Measurements from ENCODE around the gene JMJD8. TPM values are rescaled to one million over a fixed set of nuclear protein-coding genes. Genes with fewer than 3 reads are reported as not detected.

Gene JMJD8
- total RNA-seq, 1 donor from 2014 or later = 64.5 TPM

- Mint-ChIP-seq H3K27me3 (ENCODE audit: low read depth) (peaks cover 6% of the 10 kb centered on the region), H3K4me3 (peak overlapping the region; percentile 41), H3K4me1 (no peaks in the 10 kb centered on the region), H3K27ac (ENCODE audit: unreplicated experiment) (no peak overlapping the region), H3K36me3 (ENCODE audit: low read depth) (no peaks in the 10 kb centered on the region), H3K9me3 (no peaks in the 10 kb centered on the region)
- DNase-seq (ENCODE audit: low read depth, low spot score) = no peak
- TF ChIP-seq, protein P1, sequence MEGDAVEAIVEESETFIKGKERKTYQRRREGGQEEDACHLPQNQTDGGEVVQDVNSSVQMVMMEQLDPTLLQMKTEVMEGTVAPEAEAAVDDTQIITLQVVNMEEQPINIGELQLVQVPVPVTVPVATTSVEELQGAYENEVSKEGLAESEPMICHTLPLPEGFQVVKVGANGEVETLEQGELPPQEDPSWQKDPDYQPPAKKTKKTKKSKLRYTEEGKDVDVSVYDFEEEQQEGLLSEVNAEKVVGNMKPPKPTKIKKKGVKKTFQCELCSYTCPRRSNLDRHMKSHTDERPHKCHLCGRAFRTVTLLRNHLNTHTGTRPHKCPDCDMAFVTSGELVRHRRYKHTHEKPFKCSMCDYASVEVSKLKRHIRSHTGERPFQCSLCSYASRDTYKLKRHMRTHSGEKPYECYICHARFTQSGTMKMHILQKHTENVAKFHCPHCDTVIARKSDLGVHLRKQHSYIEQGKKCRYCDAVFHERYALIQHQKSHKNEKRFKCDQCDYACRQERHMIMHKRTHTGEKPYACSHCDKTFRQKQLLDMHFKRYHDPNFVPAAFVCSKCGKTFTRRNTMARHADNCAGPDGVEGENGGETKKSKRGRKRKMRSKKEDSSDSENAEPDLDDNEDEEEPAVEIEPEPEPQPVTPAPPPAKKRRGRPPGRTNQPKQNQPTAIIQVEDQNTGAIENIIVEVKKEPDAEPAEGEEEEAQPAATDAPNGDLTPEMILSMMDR (conservative IDR thresholded peaks at IDR 0.05) = no peak
These were observed 45.9 kb upstream of the JMJD8 start for GRCh38 chr16:729768-730665.

DNA sequence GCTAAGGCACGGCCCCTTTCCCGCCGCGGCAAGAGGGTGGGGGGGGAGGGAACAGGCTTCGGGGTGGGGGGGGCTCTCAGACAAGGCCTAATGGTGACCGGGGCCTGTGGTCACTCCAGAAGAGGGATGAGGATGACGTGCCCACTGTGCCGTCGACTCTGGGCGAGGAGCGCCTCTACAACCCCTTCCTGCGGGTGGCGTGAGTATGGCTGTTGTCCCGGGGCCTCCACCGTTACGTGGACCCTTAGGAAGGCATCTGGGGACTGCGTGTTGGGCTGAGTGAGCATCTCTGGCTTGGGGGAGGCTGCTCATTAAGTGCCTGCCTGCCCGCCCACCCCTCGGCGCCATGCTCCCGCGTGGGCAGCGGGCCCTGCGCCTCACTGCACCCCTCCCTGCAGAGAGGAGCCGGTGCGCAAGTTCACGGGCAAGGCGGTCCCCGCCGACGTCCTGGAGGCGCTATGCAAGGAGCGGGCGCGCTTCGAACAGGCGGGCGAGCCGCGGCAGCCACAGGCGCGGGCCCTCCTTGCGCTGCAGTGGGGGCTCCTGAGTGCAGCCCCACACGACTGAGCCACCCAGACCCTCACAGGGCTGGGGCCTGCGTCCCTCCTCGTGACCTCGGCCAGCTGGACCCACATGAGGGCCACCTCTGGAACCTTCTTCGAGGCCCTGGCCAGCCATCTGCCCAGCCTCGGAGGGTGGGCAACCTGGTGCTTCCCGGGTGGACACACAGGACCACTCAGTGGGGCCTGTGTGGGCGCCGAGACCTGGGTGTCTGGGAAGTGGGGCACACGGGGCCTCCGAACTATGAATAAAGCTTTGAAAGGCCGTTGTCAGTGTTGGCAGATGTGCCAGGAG lies 45.0 kb upstream of the JMJD8 start:
- Mint-ChIP-seq H3K4me3 (peak overlapping the region; percentile 59), H3K9me3 (no peaks in the 10 kb centered on the region), H3K36me3 (ENCODE audit: low read depth) (no peaks in the 10 kb centered on the region), H3K27me3 (ENCODE audit: low read depth) (peaks cover 6% of the 10 kb centered on the region), H3K27ac (ENCODE audit: unreplicated experiment) (no peak overlapping the region), H3K4me1 (no peaks in the 10 kb centered on the region)
- DNase-seq (ENCODE audit: low read depth, low spot score) = no peak
- TF ChIP-seq, protein P1 (conservative IDR thresholded peaks at IDR 0.05) = no peak

- no peaks in the 10 kb centered on the region for H3K9me3 Mint-ChIP-seq
- no peaks in the 10 kb centered on the region for H3K36me3 Mint-ChIP-seq (ENCODE audit: low read depth)
- TF ChIP-seq, protein P1 (conservative IDR thresholded peaks at IDR 0.05) = no peak
- H3K27me3 Mint-ChIP-seq (ENCODE audit: low read depth) = peaks cover 6% of the 10 kb centered on the region
- no peak overlapping the region for H3K27ac Mint-ChIP-seq (ENCODE audit: unreplicated experiment)
- no peaks in the 10 kb centered on the region for H3K4me1 Mint-ChIP-seq
- peak overlapping the region; percentile 59 for H3K4me3 Mint-ChIP-seq
- no peak for DNase-seq (ENCODE audit: low read depth, low spot score)
These were observed 44.2 kb upstream of the JMJD8 start for GRCh38 chr16:728131-728889.

- Mint-ChIP-seq H3K4me1 (no peaks in the 10 kb centered on the region), H3K9me3 (no peaks in the 10 kb centered on the region), H3K27me3 (ENCODE audit: low read depth) (peaks cover 6% of the 10 kb centered on the region), H3K36me3 (ENCODE audit: low read depth) (no peaks in the 10 kb centered on the region), H3K27ac (ENCODE audit: unreplicated experiment) (no peak overlapping the region), H3K4me3 (no peak overlapping the region)
- no peak for DNase-seq (ENCODE audit: low read depth, low spot score)
- TF ChIP-seq, protein P1 (conservative IDR thresholded peaks at IDR 0.05) = no peak
These were observed 43.3 kb upstream of the JMJD8 start for GRCh38 chr16:727291-727977.

Measured in neural crest cell (in vitro differentiated cells).